ENCODE measurements around the gene VSX1. TPM values are rescaled to one million over a fixed set of nuclear protein-coding genes. Genes with fewer than 3 reads are reported as not detected.

Gene VSX1
- total RNA-seq, 1 donor from 2014 or later: not detected

- DNase-seq (ENCODE audit: extremely low spot score in 2 of 2): no peak
- TF ChIP-seq CTCF (IDR thresholded peaks at IDR 0.05): no peak
- TF ChIP-seq POLR2AphosphoS5 (IDR thresholded peaks at IDR 0.05; ENCODE audit: insufficient read depth in 1 of 2, low read depth in 1 of 2): no peak
- TF ChIP-seq POLR2A (IDR thresholded peaks at IDR 0.05): no peak
- peaks cover 81% of the 10 kb centered on the region for H3K4me1 ChIP-seq
- H3K4me3 ChIP-seq: no peak overlapping the region
- H3K9me3 ChIP-seq: no peaks in the 10 kb centered on the region
- H3K27me3 ChIP-seq: no peaks in the 10 kb centered on the region
- H3K27ac ChIP-seq: no peak overlapping the region
- no peaks in the 10 kb centered on the region for H3K36me3 ChIP-seq
- intact Hi-C loops (cut with DNase I): no loop called here
Observed at GRCh38 chr20:25036331-25036936, 45.5 kb downstream of the VSX1 start.

GRCh38 chr20:25035921-25036320 lies 46.0 kb downstream of the VSX1 start:
- Histone ChIP-seq H3K36me3 (no peaks in the 10 kb centered on the region), H3K4me3 (no peak overlapping the region), H3K27me3 (no peaks in the 10 kb centered on the region), H3K4me1 (peaks cover 76% of the 10 kb centered on the region), H3K9me3 (no peaks in the 10 kb centered on the region), H3K27ac (peak overlapping the region; percentile 14)
- intact Hi-C loops (cut with DNase I): no loop called here
- DNase-seq (ENCODE audit: extremely low spot score in 2 of 2): no peak
- TF ChIP-seq POLR2AphosphoS5 (IDR thresholded peaks at IDR 0.05; ENCODE audit: insufficient read depth in 1 of 2, low read depth in 1 of 2) (no peak), CTCF (IDR thresholded peaks at IDR 0.05) (no peak), POLR2A (IDR thresholded peaks at IDR 0.05) (no peak)

GRCh38 chr20:25033924-25034300 lies 48.0 kb downstream of the VSX1 start:
- no peaks in the 10 kb centered on the region for H3K27me3 ChIP-seq
- no peaks in the 10 kb centered on the region for H3K9me3 ChIP-seq
- peaks cover 56% of the 10 kb centered on the region for H3K4me1 ChIP-seq
- H3K27ac ChIP-seq: peak overlapping the region; percentile 28
- DNase-seq (ENCODE audit: extremely low spot score in 2 of 2): no peak
- no peak overlapping the region for H3K4me3 ChIP-seq
- TF ChIP-seq CTCF (IDR thresholded peaks at IDR 0.05) (no peak), POLR2A (IDR thresholded peaks at IDR 0.05) (no peak), POLR2AphosphoS5 (IDR thresholded peaks at IDR 0.05; ENCODE audit: insufficient read depth in 1 of 2, low read depth in 1 of 2) (no peak)
- intact Hi-C loops (cut with DNase I): no loop called here
- no peaks in the 10 kb centered on the region for H3K36me3 ChIP-seq

GRCh38 chr20:25033265-25033923 lies 48.5 kb downstream of the VSX1 start:
- H3K4me3 ChIP-seq: no peak overlapping the region
- no peaks in the 10 kb centered on the region for H3K36me3 ChIP-seq
- H3K27ac ChIP-seq: peak overlapping the region; percentile 28
- DNase-seq (ENCODE audit: extremely low spot score in 2 of 2): no peak
- no peak for TF ChIP-seq POLR2A (IDR thresholded peaks at IDR 0.05)
- no peak for TF ChIP-seq POLR2AphosphoS5 (IDR thresholded peaks at IDR 0.05; ENCODE audit: insufficient read depth in 1 of 2, low read depth in 1 of 2)
- TF ChIP-seq CTCF (IDR thresholded peaks at IDR 0.05): no peak
- no peaks in the 10 kb centered on the region for H3K9me3 ChIP-seq
- intact Hi-C loops (cut with DNase I): no loop called here
- peaks cover 50% of the 10 kb centered on the region for H3K4me1 ChIP-seq
- no peaks in the 10 kb centered on the region for H3K27me3 ChIP-seq
